IMR-90 (cell line): Measurements from ENCODE around the gene MAN2C1. TPM values are rescaled to one million over a fixed set of nuclear protein-coding genes. Genes with fewer than 3 reads are reported as not detected.

ENCODE experiments used
- ATAC-seq: fragments of 200-7000 bp; cut with Tn5 transposase; 2 replicates; pipeline ENCODE4 v1.9.1; 2020; ENCODE audit warnings: low read depth, mild to moderate bottlenecking, moderate library complexity
- BruUV-seq: library from RNA; stranded (reverse); fragments of 400-500 nt; replicated peaks from 2 replicates; lab custom pipeline; 2021; lab: Mats Ljungman, UMichigan
- CTCF ChIA-PET: fragments of 300-600 bp; formaldehyde crosslinking; extraction: SDS; loops from one replicate; lab custom pipeline; 2021; ENCODE audit warnings: antibody characterized with exemption; lab: Yijun Ruan, JAX
- POLR2A ChIA-PET: fragments of 300-600 bp; sonication (Branson Sonifier 250); formaldehyde crosslinking; loops from one replicate; lab custom pipeline; 2022; ENCODE audit warnings: antibody characterized with exemption; ENCODE audit not compliant: unreplicated experiment; lab: Charles Lee
- DNase-seq: peaks from one replicate; pipeline ENCODE4 v3.0.0; 2013
- H2AFZ ChIP-seq: replicated peaks from 2 replicates; pipeline ENCODE3; 2013; ENCODE audit warnings: low read length, mild to moderate bottlenecking; ENCODE audit not compliant: poor library complexity
- H2AK5ac ChIP-seq: 2 replicates; pipeline ENCODE4 v1.6.1; 2013; ENCODE audit warnings: low read depth, low read length, inconsistent platforms
- H2AK9ac ChIP-seq: replicated peaks from 2 replicates; pipeline ENCODE3; 2013; ENCODE audit warnings: mild to moderate bottlenecking, low read depth, low read length, moderate library complexity; ENCODE audit not compliant: poor library complexity
- H2BK120ac ChIP-seq: 2 replicates; pipeline ENCODE4 v1.6.1; 2013; ENCODE audit warnings: low read depth, low read length, inconsistent platforms
- H2BK15ac ChIP-seq: 3 replicates; pipeline ENCODE4 v1.6.1; 2013; ENCODE audit warnings: low read depth, low read length, inconsistent platforms
- H2BK20ac ChIP-seq: 2 replicates; pipeline ENCODE4 v1.6.1; 2013; ENCODE audit warnings: low read depth, mild to moderate bottlenecking, inconsistent platforms, low read length, moderate library complexity
- H2BK5ac ChIP-seq: 2 replicates; pipeline ENCODE4 v1.6.1; 2013; ENCODE audit warnings: mild to moderate bottlenecking, low read depth, low read length, inconsistent platforms; ENCODE audit not compliant: poor library complexity, severe bottlenecking
- H3K14ac ChIP-seq: replicated peaks from 2 replicates; pipeline ENCODE4 v1.6.1; 2013; ENCODE audit warnings: low read depth, low read length, inconsistent platforms
- H3K18ac ChIP-seq: 2 replicates; pipeline ENCODE4 v1.6.1; 2013; ENCODE audit warnings: low read depth, low read length, control low read depth
- H3K23ac ChIP-seq: 2 replicates; pipeline ENCODE4 v1.6.1; 2013; ENCODE audit warnings: low read depth, low read length, inconsistent platforms
- H3K27ac ChIP-seq: 2 replicates; pipeline ENCODE4 v1.5.1; 2013; ENCODE audit warnings: mild to moderate bottlenecking, control low read depth, low read length; ENCODE audit not compliant: insufficient read depth
- H3K27me3 ChIP-seq: 2 replicates; pipeline ENCODE4 v1.6.1; 2013; ENCODE audit warnings: low read length; ENCODE audit not compliant: control insufficient read depth, insufficient read depth
- H3K36me3 ChIP-seq: 2 replicates; pipeline ENCODE4 v1.6.1; 2013; ENCODE audit warnings: low read length, mixed read lengths; ENCODE audit not compliant: control insufficient read depth, insufficient read depth
- H3K4ac ChIP-seq: 2 replicates; pipeline ENCODE4 v1.6.1; 2013; ENCODE audit warnings: low read depth, low read length, inconsistent platforms
- H3K4me1 ChIP-seq: 2 replicates; pipeline ENCODE4 v1.6.1; 2013; ENCODE audit warnings: low read length, mixed read lengths; ENCODE audit not compliant: control insufficient read depth, insufficient read depth
- H3K4me2 ChIP-seq: 2 replicates; pipeline ENCODE4 v1.6.1; 2013; ENCODE audit warnings: low read depth, mild to moderate bottlenecking, control low read depth, low read length, moderate library complexity
- H3K4me3 ChIP-seq: 2 replicates; pipeline ENCODE4 v1.5.1; 2013; ENCODE audit warnings: low read depth, mild to moderate bottlenecking, control low read depth, low read length, moderate library complexity; ENCODE audit not compliant: insufficient read depth
- H3K56ac ChIP-seq: 2 replicates; pipeline ENCODE4 v1.6.1; 2013; ENCODE audit warnings: low read length, inconsistent platforms; ENCODE audit not compliant: insufficient read depth; ENCODE audit errors: extremely low read depth
- H3K79me1 ChIP-seq, 2 experiments: 2 replicates each; pipeline ENCODE4 v1.6.1; 2013; ENCODE audit warnings: low read length in 2 of 2, inconsistent platforms in 1 of 2, low read depth in 1 of 2
- H3K9ac ChIP-seq: 2 replicates; pipeline ENCODE4 v1.6.1; 2013; ENCODE audit warnings: low read depth, low read length, control low read depth
- H3K9me1 ChIP-seq: 2 replicates; pipeline ENCODE4 v1.6.1; 2013; ENCODE audit warnings: low read length, inconsistent platforms; ENCODE audit not compliant: insufficient read depth
- H3K9me3 ChIP-seq: 2 replicates; pipeline ENCODE4 v1.6.1; 2013; ENCODE audit warnings: low read length; ENCODE audit not compliant: control insufficient read depth, insufficient read depth
- H4K20me1 ChIP-seq: 2 replicates; pipeline ENCODE4 v1.6.1; 2013; ENCODE audit warnings: low read length, inconsistent platforms; ENCODE audit not compliant: insufficient read depth
- H4K5ac ChIP-seq: 2 replicates; pipeline ENCODE4 v1.6.1; 2013; ENCODE audit warnings: mild to moderate bottlenecking, low read depth, low read length, control low read depth
- H4K8ac ChIP-seq, 2 experiments: 2 replicates each; pipeline ENCODE4 v1.6.1; 2013; ENCODE audit warnings: low read depth in 2 of 2, low read length in 2 of 2, control low read depth in 1 of 2, inconsistent platforms in 1 of 2
- H4K91ac ChIP-seq: 2 replicates; pipeline ENCODE4 v1.6.1; 2013; ENCODE audit warnings: low read depth, low read length, inconsistent platforms; ENCODE audit not compliant: insufficient read depth
- CHD1 ChIP-seq: IDR thresholded peaks from 2 replicates; pipeline ENCODE4 v1.6.1; 2012; ENCODE audit warnings: low read depth, low read length, improper control_type of control experiment
- FOS ChIP-seq: fragments of 150-350 bp; IDR thresholded peaks from 2 replicates; pipeline ENCODE4 v1.6.1; 2016; ENCODE audit warnings: low read depth, low read length
- MAFK ChIP-seq: IDR thresholded peaks from 2 replicates; pipeline ENCODE4 v1.6.1; 2012; ENCODE audit warnings: low read depth, low read length, improper control_type of control experiment
- MAZ ChIP-seq: IDR thresholded peaks from 2 replicates; pipeline ENCODE4 v1.6.1; 2012; ENCODE audit warnings: low read depth, mild to moderate bottlenecking, low read length, improper control_type of control experiment, moderate library complexity, borderline replicate concordance
- MXI1 ChIP-seq: IDR thresholded peaks from 2 replicates; pipeline ENCODE4 v1.6.1; 2012; ENCODE audit warnings: low read depth, mild to moderate bottlenecking, low read length, moderate library complexity, borderline replicate concordance
- NFE2L2 ChIP-seq: fragments of 150-350 bp; IDR thresholded peaks from 2 replicates; pipeline ENCODE4 v1.6.1; 2016; ENCODE audit warnings: low read depth, mild to moderate bottlenecking, low read length
- POLR2A ChIP-seq: IDR thresholded peaks from 2 replicates; pipeline ENCODE4 v1.6.1; 2012; ENCODE audit warnings: mild to moderate bottlenecking, low read depth, low read length
- RAD21 ChIP-seq: IDR thresholded peaks from 2 replicates; pipeline ENCODE4 v1.6.1; 2012; ENCODE audit warnings: low read length, improper control_type of control experiment
- RCOR1 ChIP-seq: IDR thresholded peaks from 2 replicates; pipeline ENCODE4 v1.6.1; 2012; ENCODE audit warnings: mild to moderate bottlenecking, low read length, improper control_type of control experiment; ENCODE audit not compliant: insufficient replicate concordance
- RFX5 ChIP-seq: IDR thresholded peaks from 2 replicates; pipeline ENCODE4 v1.8.0; 2012; ENCODE audit warnings: low read depth, mild to moderate bottlenecking, low read length, moderate library complexity
- SMC3 ChIP-seq: fragments of 150-350 bp; IDR thresholded peaks from 2 replicates; pipeline ENCODE4 v1.6.1; 2016; ENCODE audit warnings: low read depth, mild to moderate bottlenecking, antibody characterized with exemption, low read length, moderate library complexity
- WGBS, 2 experiments: methylation state at CpG; one replicate each; pipeline versions ENCODE4 v1.1.5 to v1.1.7; 2013; ENCODE audit warnings: missing lambda C conversion rate in 2 of 2; ENCODE audit not compliant: insufficient read length in 1 of 2; ENCODE audit errors: extremely low coverage in 2 of 2; 5-methylcytosine and 5-hydroxymethylcytosine counted together
- dilution Hi-C: fragments of 300-500 bp; cut with HindIII; formaldehyde crosslinking; loops from one replicate; pipeline ENCODE4 v1.14.3; 2018; ENCODE audit warnings: low sequenced_read_pairs; ENCODE audit not compliant: unreplicated experiment
- in situ Hi-C: fragments of 300-500 bp; cut with MboI; formaldehyde crosslinking; loops from 3 replicates; pipeline ENCODE4 v1.14.3; 2019; ENCODE audit warnings: low sequenced_read_pairs, inconsistent platforms, mixed read lengths
- intact Hi-C: fragments of 100-400 bp; cut with micrococcal nuclease; formaldehyde crosslinking; loops from 2 replicates; pipeline ENCODE4 v1.10.0; 2022
- polyA plus RNA-seq, 3 experiments: library from polyadenylated mRNA; depleted of rRNA; stranded (reverse); fragments of >200 nt; gene quantifications; 2 replicates each; pipeline ENCODE4 v1.2.3, GENCODE V29; 2012; ENCODE audit warnings: low replicate concordance in 1 of 3
- total RNA-seq: library from RNA; depleted of rRNA; stranded (reverse); fragments of >200 nt; gene quantifications from 2 replicates; pipeline ENCODE4 v1.2.3, GENCODE V29; 2012
- TF ChIP-seq, protein P1 (sequence below): fragments of 150-350 bp; IDR thresholded peaks from 2 replicates; pipeline ENCODE4 v1.6.1; 2017; ENCODE audit warnings: mild to moderate bottlenecking, antibody characterized with exemption, low read length, low read depth
- TF ChIP-seq, protein P2 (sequence below): fragments of 150-350 bp; IDR thresholded peaks from 2 replicates; pipeline ENCODE4 v1.6.1; 2016; ENCODE audit warnings: low read depth, mild to moderate bottlenecking, low read length, moderate library complexity, borderline replicate concordance

The MAN2C1 gene
- total and polyA plus RNA-seq, 2 of the 4 experiments (the other 2 are of a cell fraction): 34.8 to 153 TPM

DNA sequence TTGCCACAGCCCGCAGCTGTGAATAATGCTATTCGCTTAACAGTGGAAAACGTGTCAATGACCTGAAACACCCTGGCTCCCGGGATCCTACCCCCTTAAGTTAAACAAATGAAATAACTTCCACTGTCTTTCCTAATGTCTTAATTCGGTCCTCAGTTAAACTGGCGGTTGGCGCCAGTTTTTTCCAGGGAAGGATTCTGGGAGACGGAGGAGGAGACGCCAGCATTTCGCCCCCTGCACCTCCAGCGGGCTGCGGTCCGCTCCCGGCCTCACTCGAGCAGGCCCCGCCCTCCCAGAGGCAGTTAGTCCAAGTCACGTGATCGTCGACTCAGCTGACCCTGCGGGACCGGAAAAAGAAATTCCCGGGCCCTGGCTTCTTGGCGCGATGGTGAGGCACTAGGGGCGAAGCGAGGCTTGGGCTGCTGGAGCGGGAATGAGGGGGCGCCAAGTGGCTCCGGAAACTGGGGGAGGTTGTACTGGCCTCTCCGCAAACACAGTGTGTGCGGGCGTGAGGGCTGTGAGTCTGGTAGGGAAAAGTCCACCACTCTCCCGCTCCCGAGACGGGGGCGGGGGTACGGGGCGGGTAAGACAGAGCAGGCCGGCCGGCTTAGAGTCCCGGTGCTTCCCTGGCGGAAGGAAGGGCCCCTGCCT is 32.6 kb downstream of the MAN2C1 start, which contains the start of gene COMMD4 (continued):
- no peak for TF ChIP-seq RAD21

DNA sequence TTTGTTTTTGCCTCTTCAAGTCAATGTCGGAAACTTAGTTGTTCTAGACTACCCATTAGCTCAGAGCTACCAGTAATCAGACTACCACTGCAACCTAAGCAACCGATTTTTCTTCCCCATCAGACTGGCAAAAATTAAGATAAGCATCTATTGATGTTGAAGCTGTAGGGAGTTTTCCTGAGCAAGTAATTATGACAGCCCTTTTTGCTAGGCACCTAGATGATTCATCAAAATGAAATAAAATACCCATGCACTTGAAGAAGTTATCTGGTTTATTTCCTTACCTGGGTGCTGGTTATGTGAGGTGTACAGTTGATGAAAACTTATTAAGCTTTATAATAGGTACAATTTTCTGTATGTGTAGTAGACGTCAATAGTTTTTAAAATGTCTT is 33.1 kb downstream of the MAN2C1 start:
- ChIA-PET POLR2A (no interaction called here), CTCF (no interaction called here)
- Histone ChIP-seq H3K4me2 (peak overlapping the region; percentile 90), H4K8ac (peak overlapping the region; percentile 83 to 97), H3K4ac (peak overlapping the region; percentile 61), H3K9ac (peak overlapping the region; percentile 74), H4K20me1 (no peaks in the 10 kb centered on the region), H2AK9ac (no peak overlapping the region), H3K23ac (no peak overlapping the region), H3K18ac (no peak overlapping the region), H3K56ac (peak overlapping the region; percentile 56; the same call in 1 of the 2 replicates), H4K91ac (no peak overlapping the region), H3K14ac (peak overlapping the region; percentile 71), H2AFZ (peak overlapping the region; percentile 99), H3K79me1 (peaks cover 8 to 17% of the 10 kb centered on the region in 2 experiments), H3K4me1 (peaks cover 9% of the 10 kb centered on the region; the same call in 1 of the 2 replicates), H3K9me3 (no peaks in the 10 kb centered on the region), H2BK20ac (no peak overlapping the region), H3K4me3 (peak overlapping the region; percentile 93), H3K36me3 (peaks cover 11% of the 10 kb centered on the region), H3K9me1 (peaks cover 7% of the 10 kb centered on the region), H3K27me3 (peaks cover 4% of the 10 kb centered on the region), H2BK120ac (peak overlapping the region; percentile 42; the same call in 1 of the 2 replicates), H2BK5ac (peak overlapping the region; percentile 45), H3K27ac (peak overlapping the region; percentile 33; the same call in 1 of the 2 replicates), H2AK5ac (no peak overlapping the region), H4K5ac (peak overlapping the region; percentile 46), H2BK15ac (no peak overlapping the region; the same call in 2 of the 3 replicates)
- ATAC-seq: no peak
- DNase-seq: no peak
- in situ Hi-C loops (no loop called here), intact Hi-C loops (no loop called here), dilution Hi-C loops (no loop called here)
- WGBS, 2 experiments: no CpG with 5 or more reads among the region's 3 CpGs
- no TSS peak for BruUV-seq
- no peak for TF ChIP-seq MAFK
- no peak for TF ChIP-seq FOS
- TF ChIP-seq, protein P1, sequence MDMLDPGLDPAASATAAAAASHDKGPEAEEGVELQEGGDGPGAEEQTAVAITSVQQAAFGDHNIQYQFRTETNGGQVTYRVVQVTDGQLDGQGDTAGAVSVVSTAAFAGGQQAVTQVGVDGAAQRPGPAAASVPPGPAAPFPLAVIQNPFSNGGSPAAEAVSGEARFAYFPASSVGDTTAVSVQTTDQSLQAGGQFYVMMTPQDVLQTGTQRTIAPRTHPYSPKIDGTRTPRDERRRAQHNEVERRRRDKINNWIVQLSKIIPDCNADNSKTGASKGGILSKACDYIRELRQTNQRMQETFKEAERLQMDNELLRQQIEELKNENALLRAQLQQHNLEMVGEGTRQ: no peak
- no peak for TF ChIP-seq MAZ
- TF ChIP-seq MXI1: no peak
- no peak for TF ChIP-seq RCOR1
- no peak for TF ChIP-seq RAD21
- TF ChIP-seq RFX5: no peak
- no peak for TF ChIP-seq NFE2L2
- TF ChIP-seq, protein P2, sequence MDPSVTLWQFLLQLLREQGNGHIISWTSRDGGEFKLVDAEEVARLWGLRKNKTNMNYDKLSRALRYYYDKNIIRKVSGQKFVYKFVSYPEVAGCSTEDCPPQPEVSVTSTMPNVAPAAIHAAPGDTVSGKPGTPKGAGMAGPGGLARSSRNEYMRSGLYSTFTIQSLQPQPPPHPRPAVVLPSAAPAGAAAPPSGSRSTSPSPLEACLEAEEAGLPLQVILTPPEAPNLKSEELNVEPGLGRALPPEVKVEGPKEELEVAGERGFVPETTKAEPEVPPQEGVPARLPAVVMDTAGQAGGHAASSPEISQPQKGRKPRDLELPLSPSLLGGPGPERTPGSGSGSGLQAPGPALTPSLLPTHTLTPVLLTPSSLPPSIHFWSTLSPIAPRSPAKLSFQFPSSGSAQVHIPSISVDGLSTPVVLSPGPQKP: no peak
- no peak for TF ChIP-seq POLR2A
- TF ChIP-seq SMC3: no peak
- no peak for TF ChIP-seq CHD1
